NCI-H460 (cell line): ENCODE measurements around the gene HERC3. TPM values are rescaled to one million over a fixed set of nuclear protein-coding genes. Genes with fewer than 3 reads are reported as not detected.

Experiments
- DNase-seq: peaks from one replicate; pipeline ENCODE4 v3.0.0-alpha.2; 2016; ENCODE audit warnings: low read depth; ENCODE audit errors: extremely low read depth
- total RNA-seq: library from RNA; depleted of rRNA; stranded (reverse); fragments of >200 nt; shearing (Covaris generic); gene quantifications from 2 replicates; pipeline ENCODE4 v1.2.3, GENCODE V29; 2014

Gene HERC3
- total RNA-seq, 1 experiment from 2014 or later, result 1.0 TPM

GRCh38 chr4:88742561-88742960 lies 150.3 kb downstream of the HERC3 start:
- no peak for DNase-seq

GRCh38 chr4:88743696-88744095 lies 151.4 kb downstream of the HERC3 start:
- DNase-seq, result no peak

- no peak for DNase-seq
These were observed 152.3 kb downstream of the HERC3 start for GRCh38 chr4:88744609-88745008.

GRCh38 chr4:88745175-88745574 lies 152.9 kb downstream of the HERC3 start:
- no peak for DNase-seq

GRCh38 chr4:88745581-88746163 lies 153.4 kb downstream of the HERC3 start:
- DNase-seq, result no peak

- DNase-seq, result no peak
These were observed 153.9 kb downstream of the HERC3 start for GRCh38 chr4:88746206-88746605.

GRCh38 chr4:88747351-88747750 lies 155.1 kb downstream of the HERC3 start:
- DNase-seq, result no peak

- no peak for DNase-seq
These were observed 158.1 kb downstream of the HERC3 start for GRCh38 chr4:88750369-88750768.

GRCh38 chr4:88751258-88752075 lies 159.2 kb downstream of the HERC3 start:
- no peak for DNase-seq

- DNase-seq, result no peak
These were observed 159.8 kb downstream of the HERC3 start for GRCh38 chr4:88752076-88752463.

- no peak for DNase-seq
These were observed 160.5 kb downstream of the HERC3 start for GRCh38 chr4:88752754-88753153.

GRCh38 chr4:88753658-88754571 lies 161.6 kb downstream of the HERC3 start:
- DNase-seq, result no peak

GRCh38 chr4:88754796-88755195 lies 162.5 kb downstream of the HERC3 start:
- DNase-seq, result no peak

GRCh38 chr4:88755454-88755853 lies 163.2 kb downstream of the HERC3 start:
- DNase-seq, result no peak

- no peak for DNase-seq
These were observed 163.9 kb downstream of the HERC3 start for GRCh38 chr4:88756149-88756548.

GRCh38 chr4:88757067-88757466 lies 164.8 kb downstream of the HERC3 start:
- no peak for DNase-seq

- no peak for DNase-seq
These were observed 165.5 kb downstream of the HERC3 start for GRCh38 chr4:88757776-88758175.
